ENCODE results near the gene GPA33.

GPA33 gene

GRCh38 chr1:167116174-167116573 lies 26.0 kb upstream of the GPA33 start:
- no peak overlapping the region for H3K27ac ChIP-seq (ENCODE audit: extremely low read depth, low read depth, low read length)
- ChIA-PET CTCF (interaction anchor here (0.9 kb wide), 2 partner anchors 40 to 56 kb away, joined by 3 to 4 read pairs; no protein-coding TSS in a partner anchor), POLR2A (no interaction called here)
- no peaks in the 10 kb centered on the region for H3K4me1 ChIP-seq (ENCODE audit: control insufficient read depth, insufficient read depth, low read length)
- TF ChIP-seq KLF9 (tag by site-specific recombination; IDR thresholded peaks at IDR 0.05; ENCODE audit: low read depth): no peak
- no peak for TF ChIP-seq IKZF3 (tag by site-specific recombination; IDR thresholded peaks at IDR 0.05)
- no peak for TF ChIP-seq SP3 (tag by site-specific recombination; IDR thresholded peaks at IDR 0.05)
- TF ChIP-seq ZNF555 (tag by site-specific recombination; conservative IDR thresholded peaks at IDR 0.05): no peak
- no peak for TF ChIP-seq HOXD13 (CRISPR knock-in tag; IDR thresholded peaks at IDR 0.05; ENCODE audit: borderline replicate concordance)
- TF ChIP-seq SALL2 (tag by site-specific recombination; IDR thresholded peaks at IDR 0.05; ENCODE audit: borderline replicate concordance): no peak
- no peak for TF ChIP-seq ZNF664 (tag by site-specific recombination; IDR thresholded peaks at IDR 0.05)
- TF ChIP-seq, protein P1, sequence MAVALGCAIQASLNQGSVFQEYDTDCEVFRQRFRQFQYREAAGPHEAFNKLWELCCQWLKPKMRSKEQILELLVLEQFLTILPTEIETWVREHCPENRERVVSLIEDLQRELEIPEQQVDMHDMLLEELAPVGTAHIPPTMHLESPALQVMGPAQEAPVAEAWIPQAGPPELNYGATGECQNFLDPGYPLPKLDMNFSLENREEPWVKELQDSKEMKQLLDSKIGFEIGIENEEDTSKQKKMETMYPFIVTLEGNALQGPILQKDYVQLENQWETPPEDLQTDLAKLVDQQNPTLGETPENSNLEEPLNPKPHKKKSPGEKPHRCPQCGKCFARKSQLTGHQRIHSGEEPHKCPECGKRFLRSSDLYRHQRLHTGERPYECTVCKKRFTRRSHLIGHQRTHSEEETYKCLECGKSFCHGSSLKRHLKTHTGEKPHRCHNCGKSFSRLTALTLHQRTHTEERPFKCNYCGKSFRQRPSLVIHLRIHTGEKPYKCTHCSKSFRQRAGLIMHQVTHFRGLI (tag by site-specific recombination; IDR thresholded peaks at IDR 0.05): no peak
- TF ChIP-seq ZNF24 (tag by site-specific recombination; IDR thresholded peaks at IDR 0.05): no peak
- TF ChIP-seq GLIS2 (tag by site-specific recombination; IDR thresholded peaks at IDR 0.05): no peak
- TF ChIP-seq ZNF221 (tag by site-specific recombination; IDR thresholded peaks at IDR 0.05; ENCODE audit: borderline replicate concordance): no peak
- TF ChIP-seq, protein P2, sequence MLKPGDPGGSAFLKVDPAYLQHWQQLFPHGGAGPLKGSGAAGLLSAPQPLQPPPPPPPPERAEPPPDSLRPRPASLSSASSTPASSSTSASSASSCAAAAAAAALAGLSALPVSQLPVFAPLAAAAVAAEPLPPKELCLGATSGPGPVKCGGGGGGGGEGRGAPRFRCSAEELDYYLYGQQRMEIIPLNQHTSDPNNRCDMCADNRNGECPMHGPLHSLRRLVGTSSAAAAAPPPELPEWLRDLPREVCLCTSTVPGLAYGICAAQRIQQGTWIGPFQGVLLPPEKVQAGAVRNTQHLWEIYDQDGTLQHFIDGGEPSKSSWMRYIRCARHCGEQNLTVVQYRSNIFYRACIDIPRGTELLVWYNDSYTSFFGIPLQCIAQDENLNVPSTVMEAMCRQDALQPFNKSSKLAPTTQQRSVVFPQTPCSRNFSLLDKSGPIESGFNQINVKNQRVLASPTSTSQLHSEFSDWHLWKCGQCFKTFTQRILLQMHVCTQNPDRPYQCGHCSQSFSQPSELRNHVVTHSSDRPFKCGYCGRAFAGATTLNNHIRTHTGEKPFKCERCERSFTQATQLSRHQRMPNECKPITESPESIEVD (tag by site-specific recombination; IDR thresholded peaks at IDR 0.05): no peak
- TF ChIP-seq ZFP37 (tag by site-specific recombination; IDR thresholded peaks at IDR 0.05): no peak
- TF ChIP-seq YY2 (tag by site-specific recombination; IDR thresholded peaks at IDR 0.05): no peak
- TF ChIP-seq ZNF341 (tag by site-specific recombination; IDR thresholded peaks at IDR 0.05; ENCODE audit: low read depth): no peak
- no peak for TF ChIP-seq OSR2 (tag by site-specific recombination; IDR thresholded peaks at IDR 0.05)
- no peak for TF ChIP-seq ZNF514 (tag by site-specific recombination; IDR thresholded peaks at IDR 0.05)
- no peak for TF ChIP-seq ZNF660 (tag by site-specific recombination; IDR thresholded peaks at IDR 0.05)
- no peak overlapping the region for H3K4me3 ChIP-seq (ENCODE audit: low read depth, low read length)
- H3K36me3 ChIP-seq (ENCODE audit: control insufficient read depth in 2 of 2, insufficient read depth in 1 of 2, low read length in 2 of 2): no peaks in the 10 kb centered on the region
- no peaks in the 10 kb centered on the region for H3K9me3 ChIP-seq (ENCODE audit: control insufficient read depth, insufficient read depth, low read depth, low read length)

DNA sequence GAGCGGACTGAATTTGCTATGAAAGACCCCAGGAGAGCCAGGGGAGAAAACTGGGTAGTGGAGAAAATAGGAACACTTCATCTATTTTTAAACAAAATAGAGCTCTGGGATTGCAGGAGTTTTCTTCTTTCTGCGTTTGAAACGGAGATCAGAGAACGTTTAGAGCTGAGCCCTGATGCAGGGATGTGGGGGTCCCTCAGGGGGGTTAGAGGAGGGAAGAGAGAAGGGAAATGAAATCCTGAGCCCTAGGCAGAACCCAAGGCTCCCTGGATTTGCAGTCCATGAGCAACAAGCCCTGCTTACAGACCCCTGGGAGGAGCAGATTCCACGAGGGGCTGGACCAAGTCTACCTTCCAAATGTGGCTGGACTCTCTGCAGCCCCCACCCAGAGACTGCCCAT lies 25.5 kb upstream of the GPA33 start:
- H3K27ac ChIP-seq (ENCODE audit: extremely low read depth, low read depth, low read length): no peak overlapping the region
- no peaks in the 10 kb centered on the region for H3K36me3 ChIP-seq (ENCODE audit: control insufficient read depth in 2 of 2, insufficient read depth in 1 of 2, low read length in 2 of 2)
- ChIA-PET CTCF (interaction anchor here (0.9 kb wide), 1 partner anchor 39 kb away, joined by 4 read pairs; no protein-coding TSS in a partner anchor), POLR2A (no interaction called here)
- H3K9me3 ChIP-seq (ENCODE audit: control insufficient read depth, insufficient read depth, low read depth, low read length): no peaks in the 10 kb centered on the region
- no peaks in the 10 kb centered on the region for H3K4me1 ChIP-seq (ENCODE audit: control insufficient read depth, insufficient read depth, low read length)
- no peak overlapping the region for H3K4me3 ChIP-seq (ENCODE audit: low read depth, low read length)
- TF ChIP-seq OSR2 (tag by site-specific recombination; IDR thresholded peaks at IDR 0.05) (no peak), ZNF514 (tag by site-specific recombination; IDR thresholded peaks at IDR 0.05) (no peak), KLF8 (tag by site-specific recombination; IDR thresholded peaks at IDR 0.05) (no peak), BCL6B (tag by site-specific recombination; IDR thresholded peaks at IDR 0.05) (no peak), ZBTB1 (tag by site-specific recombination; IDR thresholded peaks at IDR 0.05) (no peak)
- TF ChIP-seq, protein P3, sequence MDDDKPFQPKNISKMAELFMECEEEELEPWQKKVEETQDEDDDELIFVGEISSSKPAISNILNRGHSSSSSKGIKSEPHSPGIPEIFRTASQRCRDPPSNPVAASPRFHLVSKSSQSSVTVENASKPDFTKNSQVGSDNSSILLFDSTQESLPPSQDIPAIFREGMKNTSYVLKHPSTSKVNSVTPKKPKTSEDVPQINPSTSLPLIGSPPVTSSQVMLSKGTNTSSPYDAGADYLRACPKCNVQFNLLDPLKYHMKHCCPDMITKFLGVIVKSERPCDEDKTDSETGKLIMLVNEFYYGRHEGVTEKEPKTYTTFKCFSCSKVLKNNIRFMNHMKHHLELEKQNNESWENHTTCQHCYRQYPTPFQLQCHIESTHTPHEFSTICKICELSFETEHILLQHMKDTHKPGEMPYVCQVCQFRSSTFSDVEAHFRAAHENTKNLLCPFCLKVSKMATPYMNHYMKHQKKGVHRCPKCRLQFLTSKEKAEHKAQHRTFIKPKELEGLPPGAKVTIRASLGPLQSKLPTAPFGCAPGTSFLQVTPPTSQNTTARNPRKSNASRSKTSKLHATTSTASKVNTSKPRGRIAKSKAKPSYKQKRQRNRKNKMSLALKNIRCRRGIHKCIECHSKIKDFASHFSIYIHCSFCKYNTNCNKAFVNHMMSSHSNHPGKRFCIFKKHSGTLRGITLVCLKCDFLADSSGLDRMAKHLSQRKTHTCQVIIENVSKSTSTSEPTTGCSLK (tag by site-specific recombination; IDR thresholded peaks at IDR 0.05): no peak
